Measurements from ENCODE around the gene ISLR2.

Gene ISLR2

DNA sequence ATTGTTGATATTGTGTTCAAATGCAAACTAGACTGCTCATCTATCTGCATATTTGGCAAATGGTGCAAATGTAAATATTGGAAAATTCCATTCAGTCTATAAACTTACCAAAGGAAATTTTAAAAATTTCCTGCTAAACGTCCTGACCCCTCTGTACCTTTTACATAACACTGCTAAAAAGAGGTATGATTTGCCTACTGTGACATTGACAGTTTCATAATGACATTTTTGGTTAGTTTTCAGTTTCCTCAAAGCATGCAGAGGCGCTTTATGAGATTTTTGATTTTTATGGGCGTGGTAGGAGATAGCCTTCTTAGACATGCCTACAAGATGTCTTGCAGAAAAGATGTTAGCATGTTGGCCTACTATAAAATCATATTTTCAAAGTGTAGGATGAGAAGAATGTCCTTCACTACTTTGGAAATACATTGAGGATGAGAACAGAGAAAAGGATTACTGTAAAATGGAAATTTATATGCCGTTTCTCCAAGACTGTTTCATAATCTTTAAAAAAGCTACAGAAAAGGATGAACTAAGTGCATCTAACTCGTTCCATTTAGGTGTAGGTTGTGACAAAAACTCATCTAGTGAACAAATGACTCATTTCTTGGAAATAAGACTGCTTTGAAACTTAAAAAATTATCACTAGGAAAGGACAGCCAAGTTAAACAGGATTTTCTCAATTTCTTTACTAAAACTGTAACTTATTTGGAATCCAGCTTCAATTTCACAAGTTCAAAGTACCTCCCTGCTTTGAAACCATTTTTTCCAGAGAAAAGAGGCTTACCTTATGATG is 28.7 kb downstream of the ISLR2 start (continued):
- TF ChIP-seq ZBTB26 (tag by site-specific recombination; optimal IDR thresholded peaks at IDR 0.05) (no peak), ZNF133 (tag by site-specific recombination; IDR thresholded peaks at IDR 0.05) (no peak), BCL11B (tag by site-specific recombination; IDR thresholded peaks at IDR 0.05; ENCODE audit: low read depth) (no peak), ELK4 (IDR thresholded peaks at IDR 0.05; ENCODE audit: borderline replicate concordance, low read depth, low read length) (no peak)
- TF ChIP-seq, protein P1, sequence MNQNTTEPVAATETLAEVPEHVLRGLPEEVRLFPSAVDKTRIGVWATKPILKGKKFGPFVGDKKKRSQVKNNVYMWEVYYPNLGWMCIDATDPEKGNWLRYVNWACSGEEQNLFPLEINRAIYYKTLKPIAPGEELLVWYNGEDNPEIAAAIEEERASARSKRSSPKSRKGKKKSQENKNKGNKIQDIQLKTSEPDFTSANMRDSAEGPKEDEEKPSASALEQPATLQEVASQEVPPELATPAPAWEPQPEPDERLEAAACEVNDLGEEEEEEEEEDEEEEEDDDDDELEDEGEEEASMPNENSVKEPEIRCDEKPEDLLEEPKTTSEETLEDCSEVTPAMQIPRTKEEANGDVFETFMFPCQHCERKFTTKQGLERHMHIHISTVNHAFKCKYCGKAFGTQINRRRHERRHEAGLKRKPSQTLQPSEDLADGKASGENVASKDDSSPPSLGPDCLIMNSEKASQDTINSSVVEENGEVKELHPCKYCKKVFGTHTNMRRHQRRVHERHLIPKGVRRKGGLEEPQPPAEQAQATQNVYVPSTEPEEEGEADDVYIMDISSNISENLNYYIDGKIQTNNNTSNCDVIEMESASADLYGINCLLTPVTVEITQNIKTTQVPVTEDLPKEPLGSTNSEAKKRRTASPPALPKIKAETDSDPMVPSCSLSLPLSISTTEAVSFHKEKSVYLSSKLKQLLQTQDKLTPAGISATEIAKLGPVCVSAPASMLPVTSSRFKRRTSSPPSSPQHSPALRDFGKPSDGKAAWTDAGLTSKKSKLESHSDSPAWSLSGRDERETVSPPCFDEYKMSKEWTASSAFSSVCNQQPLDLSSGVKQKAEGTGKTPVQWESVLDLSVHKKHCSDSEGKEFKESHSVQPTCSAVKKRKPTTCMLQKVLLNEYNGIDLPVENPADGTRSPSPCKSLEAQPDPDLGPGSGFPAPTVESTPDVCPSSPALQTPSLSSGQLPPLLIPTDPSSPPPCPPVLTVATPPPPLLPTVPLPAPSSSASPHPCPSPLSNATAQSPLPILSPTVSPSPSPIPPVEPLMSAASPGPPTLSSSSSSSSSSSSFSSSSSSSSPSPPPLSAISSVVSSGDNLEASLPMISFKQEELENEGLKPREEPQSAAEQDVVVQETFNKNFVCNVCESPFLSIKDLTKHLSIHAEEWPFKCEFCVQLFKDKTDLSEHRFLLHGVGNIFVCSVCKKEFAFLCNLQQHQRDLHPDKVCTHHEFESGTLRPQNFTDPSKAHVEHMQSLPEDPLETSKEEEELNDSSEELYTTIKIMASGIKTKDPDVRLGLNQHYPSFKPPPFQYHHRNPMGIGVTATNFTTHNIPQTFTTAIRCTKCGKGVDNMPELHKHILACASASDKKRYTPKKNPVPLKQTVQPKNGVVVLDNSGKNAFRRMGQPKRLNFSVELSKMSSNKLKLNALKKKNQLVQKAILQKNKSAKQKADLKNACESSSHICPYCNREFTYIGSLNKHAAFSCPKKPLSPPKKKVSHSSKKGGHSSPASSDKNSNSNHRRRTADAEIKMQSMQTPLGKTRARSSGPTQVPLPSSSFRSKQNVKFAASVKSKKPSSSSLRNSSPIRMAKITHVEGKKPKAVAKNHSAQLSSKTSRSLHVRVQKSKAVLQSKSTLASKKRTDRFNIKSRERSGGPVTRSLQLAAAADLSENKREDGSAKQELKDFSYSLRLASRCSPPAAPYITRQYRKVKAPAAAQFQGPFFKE (tag by site-specific recombination; IDR thresholded peaks at IDR 0.05; ENCODE audit: borderline replicate concordance) = no peak
- TF ChIP-seq, protein P2, sequence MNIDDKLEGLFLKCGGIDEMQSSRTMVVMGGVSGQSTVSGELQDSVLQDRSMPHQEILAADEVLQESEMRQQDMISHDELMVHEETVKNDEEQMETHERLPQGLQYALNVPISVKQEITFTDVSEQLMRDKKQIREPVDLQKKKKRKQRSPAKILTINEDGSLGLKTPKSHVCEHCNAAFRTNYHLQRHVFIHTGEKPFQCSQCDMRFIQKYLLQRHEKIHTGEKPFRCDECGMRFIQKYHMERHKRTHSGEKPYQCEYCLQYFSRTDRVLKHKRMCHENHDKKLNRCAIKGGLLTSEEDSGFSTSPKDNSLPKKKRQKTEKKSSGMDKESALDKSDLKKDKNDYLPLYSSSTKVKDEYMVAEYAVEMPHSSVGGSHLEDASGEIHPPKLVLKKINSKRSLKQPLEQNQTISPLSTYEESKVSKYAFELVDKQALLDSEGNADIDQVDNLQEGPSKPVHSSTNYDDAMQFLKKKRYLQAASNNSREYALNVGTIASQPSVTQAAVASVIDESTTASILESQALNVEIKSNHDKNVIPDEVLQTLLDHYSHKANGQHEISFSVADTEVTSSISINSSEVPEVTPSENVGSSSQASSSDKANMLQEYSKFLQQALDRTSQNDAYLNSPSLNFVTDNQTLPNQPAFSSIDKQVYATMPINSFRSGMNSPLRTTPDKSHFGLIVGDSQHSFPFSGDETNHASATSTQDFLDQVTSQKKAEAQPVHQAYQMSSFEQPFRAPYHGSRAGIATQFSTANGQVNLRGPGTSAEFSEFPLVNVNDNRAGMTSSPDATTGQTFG (tag by site-specific recombination; IDR thresholded peaks at IDR 0.05; ENCODE audit: borderline replicate concordance) = no peak

DNA sequence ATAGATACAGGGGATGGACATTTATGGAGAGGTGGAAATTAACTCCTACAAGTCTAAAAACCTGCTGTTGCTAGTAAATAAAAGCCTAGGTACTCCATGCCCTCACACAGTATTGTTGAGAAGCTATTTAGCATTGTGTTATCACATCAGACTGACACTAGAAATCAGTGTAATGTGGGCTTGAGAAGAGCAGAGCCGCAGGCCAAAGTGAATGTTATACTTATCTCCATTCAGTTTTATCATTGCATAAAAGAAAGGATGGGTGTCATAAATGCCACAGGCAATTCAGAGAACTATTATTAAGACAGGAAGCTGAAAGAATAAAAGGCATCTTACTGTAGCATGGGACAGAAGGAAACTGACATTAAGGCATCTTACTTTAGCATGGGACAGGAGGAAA is 29.4 kb downstream of the ISLR2 start:
- H3K27ac ChIP-seq (ENCODE audit: extremely low read depth, low read depth, low read length) = no peak overlapping the region
- TF ChIP-seq ZNF585B (tag by site-specific recombination; IDR thresholded peaks at IDR 0.05) (no peak), CTCF (tag by site-specific recombination; IDR thresholded peaks at IDR 0.05) (no peak), ZNF707 (tag by site-specific recombination; IDR thresholded peaks at IDR 0.05) (no peak), ZNF623 (tag by site-specific recombination; IDR thresholded peaks at IDR 0.05) (no peak), ZNF701 (tag by site-specific recombination; IDR thresholded peaks at IDR 0.05) (no peak), ZNF132 (tag by site-specific recombination; IDR thresholded peaks at IDR 0.05; ENCODE audit: borderline replicate concordance) (no peak), FEZF1 (tag by site-specific recombination; IDR thresholded peaks at IDR 0.05) (no peak), SP7 (tag by site-specific recombination; IDR thresholded peaks at IDR 0.05) (no peak), ZNF791 (tag by site-specific recombination; IDR thresholded peaks at IDR 0.05) (no peak), HOXC10 (CRISPR knock-in tag; IDR thresholded peaks at IDR 0.05) (no peak)
- TF ChIP-seq, protein P3, sequence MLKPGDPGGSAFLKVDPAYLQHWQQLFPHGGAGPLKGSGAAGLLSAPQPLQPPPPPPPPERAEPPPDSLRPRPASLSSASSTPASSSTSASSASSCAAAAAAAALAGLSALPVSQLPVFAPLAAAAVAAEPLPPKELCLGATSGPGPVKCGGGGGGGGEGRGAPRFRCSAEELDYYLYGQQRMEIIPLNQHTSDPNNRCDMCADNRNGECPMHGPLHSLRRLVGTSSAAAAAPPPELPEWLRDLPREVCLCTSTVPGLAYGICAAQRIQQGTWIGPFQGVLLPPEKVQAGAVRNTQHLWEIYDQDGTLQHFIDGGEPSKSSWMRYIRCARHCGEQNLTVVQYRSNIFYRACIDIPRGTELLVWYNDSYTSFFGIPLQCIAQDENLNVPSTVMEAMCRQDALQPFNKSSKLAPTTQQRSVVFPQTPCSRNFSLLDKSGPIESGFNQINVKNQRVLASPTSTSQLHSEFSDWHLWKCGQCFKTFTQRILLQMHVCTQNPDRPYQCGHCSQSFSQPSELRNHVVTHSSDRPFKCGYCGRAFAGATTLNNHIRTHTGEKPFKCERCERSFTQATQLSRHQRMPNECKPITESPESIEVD (tag by site-specific recombination; IDR thresholded peaks at IDR 0.05) = no peak
- ChIA-PET POLR2A (interaction anchor here (0.6 to 1.1 kb wide), 2 partner anchors 37 to 311 kb away, joined by 3 to 4 read pairs; no protein-coding TSS in a partner anchor), CTCF (interaction anchor here (0.6 to 1.8 kb wide), 4 partner anchors 16 to 1489 kb away, joined by 3 to 5 read pairs (median 4); no protein-coding TSS in a partner anchor)
- no peaks in the 10 kb centered on the region for H3K4me1 ChIP-seq (ENCODE audit: control insufficient read depth, insufficient read depth, low read length)
- H3K4me3 ChIP-seq (ENCODE audit: low read depth, low read length) = no peak overlapping the region
- H3K36me3 ChIP-seq (ENCODE audit: control insufficient read depth in 2 of 2, insufficient read depth in 1 of 2, low read length in 2 of 2) = no peaks in the 10 kb centered on the region
- H3K9me3 ChIP-seq (ENCODE audit: control insufficient read depth, insufficient read depth, low read depth, low read length) = no peaks in the 10 kb centered on the region

Measured in HEK293 (cell line).